GM18517 (cell line): ENCODE data around the gene C5orf52.
"Not testable (repeated sequence)": the region's sequence is repeated elsewhere in the genome, so short reads cannot be mapped to it uniquely, and the experiment has no call there.

Experiments
- ATAC-seq: cut with Tn5 transposase; IDR thresholded peaks from one replicate; pipeline ENCODE4 v1.9.1; 2021; ENCODE audit warnings: mild to moderate bottlenecking, moderate library complexity; ENCODE audit not compliant: unreplicated experiment

C5orf52 gene

GRCh38 chr5:157719245-157719644, 47.9 kb downstream of the C5orf52 start:
- ATAC-seq, result no peak

GRCh38 chr5:157721159-157721558, 49.8 kb downstream of the C5orf52 start:
- no peak for ATAC-seq

GRCh38 chr5:157722895-157723294, 51.6 kb downstream of the C5orf52 start:
- ATAC-seq, result not testable (repeated sequence)

- ATAC-seq, result not testable (repeated sequence)
These were observed 55.3 kb downstream of the C5orf52 start for GRCh38 chr5:157726607-157727006.

GRCh38 chr5:157727858-157728257, 56.5 kb downstream of the C5orf52 start:
- ATAC-seq, result not testable (repeated sequence)
